HCT116 (cell line): Measurements from ENCODE around the gene PLCD1.

ENCODE experiments used
- CBX3 ChIP-seq: IDR thresholded peaks from 2 replicates; pipeline ENCODE4 v1.6.1; 2012; ENCODE audit warnings: low read depth
- CEBPB ChIP-seq: IDR thresholded peaks from 2 replicates; pipeline ENCODE4 v1.6.1; 2012; ENCODE audit warnings: low read depth
- EZH2 ChIP-seq: fragments of 200-600 bp; sonication (generic); IDR thresholded peaks from 2 replicates; pipeline ENCODE4 v1.6.1; 2017; ENCODE audit warnings: antibody characterized with exemption, mixed run types
- SP1 ChIP-seq: IDR thresholded peaks from 2 replicates; pipeline ENCODE4 v1.6.1; 2012; ENCODE audit warnings: low read depth
- TCF7L2 ChIP-seq: IDR thresholded peaks from 2 replicates; pipeline ENCODE4 v1.7.0; 2011; ENCODE audit warnings: borderline replicate concordance, inconsistent platforms; ENCODE audit not compliant: insufficient read depth, insufficient read length; ENCODE audit errors: extremely low read depth
- TF ChIP-seq, protein P1 (sequence below), 3 experiments: fragments of 200-600 bp in 1 of 3; sonication (generic) in 1 of 3; IDR thresholded peaks in 2 of 3; conservative IDR thresholded peaks in 1 of 3; 2 replicates each; pipeline ENCODE4 v1.5.1; 2012 to 2017; ENCODE audit warnings: low read depth in 2 of 3, low read length in 2 of 3, antibody characterized with exemption in 1 of 3, borderline replicate concordance in 1 of 3, control low read depth in 1 of 3, mild to moderate bottlenecking in 1 of 3, mixed read lengths in 1 of 3, mixed run types in 1 of 3, moderate library complexity in 1 of 3; ENCODE audit not compliant: insufficient read depth in 1 of 3
- TF ChIP-seq, protein P2 (sequence below): IDR thresholded peaks from 2 replicates; pipeline ENCODE4 v1.6.1; 2012

DNA sequence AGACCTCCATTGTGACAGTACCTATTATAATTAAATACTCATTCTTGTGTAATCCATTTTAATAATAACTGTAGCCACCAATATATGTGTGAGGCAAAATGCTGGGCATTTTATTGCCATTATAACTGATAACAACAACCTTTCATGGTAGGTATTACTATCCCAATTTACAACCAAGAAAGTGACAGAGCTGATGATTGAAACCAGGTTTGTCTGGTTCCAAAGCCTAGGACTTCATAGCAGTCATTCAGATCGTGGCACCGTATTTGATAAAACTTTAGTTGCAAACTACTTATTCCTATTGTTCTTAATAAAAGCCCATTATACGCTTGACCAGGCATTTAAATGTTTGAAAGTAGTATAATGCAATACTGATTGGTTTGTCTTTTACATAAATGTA is 65.3 kb downstream of the PLCD1 start:
- no peak for TF ChIP-seq EZH2
- TF ChIP-seq, protein P1, sequence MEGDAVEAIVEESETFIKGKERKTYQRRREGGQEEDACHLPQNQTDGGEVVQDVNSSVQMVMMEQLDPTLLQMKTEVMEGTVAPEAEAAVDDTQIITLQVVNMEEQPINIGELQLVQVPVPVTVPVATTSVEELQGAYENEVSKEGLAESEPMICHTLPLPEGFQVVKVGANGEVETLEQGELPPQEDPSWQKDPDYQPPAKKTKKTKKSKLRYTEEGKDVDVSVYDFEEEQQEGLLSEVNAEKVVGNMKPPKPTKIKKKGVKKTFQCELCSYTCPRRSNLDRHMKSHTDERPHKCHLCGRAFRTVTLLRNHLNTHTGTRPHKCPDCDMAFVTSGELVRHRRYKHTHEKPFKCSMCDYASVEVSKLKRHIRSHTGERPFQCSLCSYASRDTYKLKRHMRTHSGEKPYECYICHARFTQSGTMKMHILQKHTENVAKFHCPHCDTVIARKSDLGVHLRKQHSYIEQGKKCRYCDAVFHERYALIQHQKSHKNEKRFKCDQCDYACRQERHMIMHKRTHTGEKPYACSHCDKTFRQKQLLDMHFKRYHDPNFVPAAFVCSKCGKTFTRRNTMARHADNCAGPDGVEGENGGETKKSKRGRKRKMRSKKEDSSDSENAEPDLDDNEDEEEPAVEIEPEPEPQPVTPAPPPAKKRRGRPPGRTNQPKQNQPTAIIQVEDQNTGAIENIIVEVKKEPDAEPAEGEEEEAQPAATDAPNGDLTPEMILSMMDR (IDR thresholded peaks at IDR 0.05 in 2 of 3, conservative IDR thresholded peaks at IDR 0.05 in 1 of 3; ENCODE audit: borderline replicate concordance in 1 of 3, insufficient read depth in 1 of 3, low read depth in 2 of 3, low read length in 2 of 3) = no peak
- TF ChIP-seq CEBPB = no peak
- no peak for TF ChIP-seq TCF7L2
- no peak for TF ChIP-seq CBX3
- TF ChIP-seq, protein P2, sequence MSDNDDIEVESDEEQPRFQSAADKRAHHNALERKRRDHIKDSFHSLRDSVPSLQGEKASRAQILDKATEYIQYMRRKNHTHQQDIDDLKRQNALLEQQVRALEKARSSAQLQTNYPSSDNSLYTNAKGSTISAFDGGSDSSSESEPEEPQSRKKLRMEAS = no peak
- TF ChIP-seq SP1 = no peak
